BLaER1 (cell line): Measurements from ENCODE around the gene GNG2.

Experiments
- H3K27ac ChIP-seq: shearing (Covaris generic); formaldehyde crosslinking; 2 replicates; pipeline ENCODE4 v1.8.1; 2022
- H3K27me3 ChIP-seq: shearing (Covaris generic); formaldehyde crosslinking; 2 replicates; pipeline ENCODE4 v1.8.1; 2022
- H3K36me3 ChIP-seq: shearing (Covaris generic); formaldehyde crosslinking; 2 replicates; pipeline ENCODE4 v1.8.1; 2022
- H3K4me1 ChIP-seq: shearing (Covaris generic); formaldehyde crosslinking; 2 replicates; pipeline ENCODE4 v1.8.1; 2022
- H3K4me2 ChIP-seq: shearing (Covaris generic); formaldehyde crosslinking; 2 replicates; pipeline ENCODE4 v1.8.1; 2022
- H3K4me3 ChIP-seq: shearing (Covaris generic); formaldehyde crosslinking; 2 replicates; pipeline ENCODE4 v1.8.1; 2022
- H3K9ac ChIP-seq: shearing (Covaris generic); formaldehyde crosslinking; 2 replicates; pipeline ENCODE4 v1.8.1; 2022
- H3K9me3 ChIP-seq: shearing (Covaris generic); formaldehyde crosslinking; 2 replicates; pipeline ENCODE4 v1.8.1; 2022
- H4K20me1 ChIP-seq: shearing (Covaris generic); formaldehyde crosslinking; 2 replicates; pipeline ENCODE4 v1.8.1; 2022
- Cebpa-rat ChIP-seq: shearing (Covaris generic); IDR thresholded peaks from 2 replicates; pipeline ENCODE4 v1.8.1; 2022

The GNG2 gene

GRCh38 chr14:51828017-51828797 is 32.2 kb upstream of the GNG2 start:
- Histone ChIP-seq H3K27me3 (no peaks in the 10 kb centered on the region), H3K36me3 (no peaks in the 10 kb centered on the region), H3K9ac (no peak overlapping the region), H3K4me3 (no peak overlapping the region), H3K9me3 (peaks cover 3% of the 10 kb centered on the region; the same call in 1 of the 2 replicates), H4K20me1 (no peaks in the 10 kb centered on the region), H3K4me1 (peaks cover 30% of the 10 kb centered on the region), H3K27ac (no peak overlapping the region), H3K4me2 (peak overlapping the region; percentile 72)
- TF ChIP-seq Cebpa-rat = no peak

GRCh38 chr14:51834240-51834639 is 26.2 kb upstream of the GNG2 start:
- Histone ChIP-seq H3K4me3 (no peak overlapping the region), H3K27me3 (no peaks in the 10 kb centered on the region), H3K4me1 (peaks cover 3% of the 10 kb centered on the region; the same call in 1 of the 2 replicates), H3K9ac (no peak overlapping the region), H3K4me2 (no peak overlapping the region), H4K20me1 (no peaks in the 10 kb centered on the region), H3K36me3 (no peaks in the 10 kb centered on the region), H3K9me3 (peaks cover 3% of the 10 kb centered on the region; the same call in 1 of the 2 replicates), H3K27ac (no peak overlapping the region)
- no peak for TF ChIP-seq Cebpa-rat

GRCh38 chr14:51836417-51836816 is 24.0 kb upstream of the GNG2 start:
- no peaks in the 10 kb centered on the region for H4K20me1 ChIP-seq
- no peaks in the 10 kb centered on the region for H3K36me3 ChIP-seq
- H3K27me3 ChIP-seq = no peaks in the 10 kb centered on the region
- no peak overlapping the region for H3K4me2 ChIP-seq
- H3K27ac ChIP-seq = no peak overlapping the region
- no peak overlapping the region for H3K4me3 ChIP-seq
- no peak overlapping the region for H3K9ac ChIP-seq
- H3K9me3 ChIP-seq = peaks cover 3% of the 10 kb centered on the region; the same call in 1 of the 2 replicates
- H3K4me1 ChIP-seq = no peaks in the 10 kb centered on the region
- no peak for TF ChIP-seq Cebpa-rat

- Histone ChIP-seq H3K27me3 (no peaks in the 10 kb centered on the region), H3K4me2 (peak overlapping the region; percentile 95), H3K9ac (peak overlapping the region; percentile 1; the same call in 1 of the 2 replicates), H3K27ac (peak overlapping the region; percentile 61), H3K4me1 (peaks cover 74% of the 10 kb centered on the region), H3K4me3 (peak overlapping the region; percentile 47), H3K36me3 (no peaks in the 10 kb centered on the region), H3K9me3 (no peaks in the 10 kb centered on the region), H4K20me1 (no peaks in the 10 kb centered on the region)
- no peak for TF ChIP-seq Cebpa-rat
These were observed 16.1 kb upstream of the GNG2 start for GRCh38 chr14:51844081-51844881.

DNA sequence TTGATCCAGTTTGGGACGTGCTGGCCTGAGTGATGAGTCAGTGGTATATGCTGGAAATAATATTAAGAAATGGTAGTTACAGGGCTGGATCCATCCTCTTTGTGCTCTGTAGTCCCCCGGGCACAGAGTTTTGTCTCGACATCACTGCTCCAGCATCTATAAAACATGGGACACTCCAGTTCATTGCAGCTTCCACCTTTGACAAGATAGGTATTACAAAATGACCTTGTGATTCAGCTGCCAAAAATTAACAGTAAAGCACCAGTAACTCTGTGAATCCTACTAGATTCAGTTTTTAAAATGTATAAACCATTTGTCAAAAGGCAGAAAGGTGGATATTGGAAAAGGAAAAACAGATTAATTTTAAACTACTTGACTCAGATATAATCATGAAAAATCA is 14.6 kb upstream of the GNG2 start:
- Histone ChIP-seq H3K27ac (peak overlapping the region; percentile 81), H3K9me3 (no peaks in the 10 kb centered on the region), H3K4me3 (no peak overlapping the region), H3K36me3 (no peaks in the 10 kb centered on the region), H3K4me1 (peaks cover 76% of the 10 kb centered on the region), H3K27me3 (no peaks in the 10 kb centered on the region), H3K9ac (no peak overlapping the region), H3K4me2 (peak overlapping the region; percentile 95), H4K20me1 (no peaks in the 10 kb centered on the region)
- peak; percentile 41; the same call in 1 of the 2 replicates for TF ChIP-seq Cebpa-rat

DNA sequence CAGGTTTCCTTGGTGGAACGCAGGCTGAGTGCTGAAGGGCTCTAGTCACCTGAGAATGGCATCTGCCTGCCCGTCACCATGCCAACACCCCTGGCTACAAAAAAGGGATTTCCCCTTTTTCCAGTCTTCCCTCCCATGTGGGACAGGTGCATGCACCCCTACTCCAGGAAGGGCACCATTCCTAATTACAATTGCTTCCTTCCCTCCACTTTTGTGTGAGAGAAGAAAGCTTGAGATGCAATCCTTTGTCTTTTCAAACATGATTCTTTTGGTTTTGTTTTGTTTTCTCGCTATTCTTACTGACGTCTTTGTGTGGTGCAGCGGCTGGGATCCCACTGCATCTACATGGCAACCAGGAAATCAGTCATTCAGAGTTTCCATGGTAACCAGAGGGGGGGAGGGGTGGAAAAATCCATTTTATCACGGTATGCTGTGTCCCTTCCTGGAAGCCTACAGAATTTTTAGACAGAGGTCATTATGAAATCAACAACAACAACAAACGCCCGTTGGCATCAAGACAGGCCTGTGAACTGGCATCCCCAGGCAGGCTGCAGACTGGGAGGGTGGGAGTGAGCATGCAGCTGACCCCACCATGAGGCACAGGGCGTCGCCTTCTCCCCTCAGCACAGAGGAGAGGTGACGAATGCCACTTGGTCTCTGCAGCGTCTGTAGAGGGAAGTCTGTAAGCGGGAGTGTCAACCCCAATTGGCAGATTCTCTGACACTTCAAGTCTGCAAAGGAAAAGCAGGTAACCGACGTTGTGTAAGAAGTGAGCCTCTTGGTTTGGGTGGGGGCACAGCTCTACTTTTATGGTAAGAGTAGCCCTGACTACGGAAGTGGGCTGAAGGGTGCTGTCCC is 13.6 kb upstream of the GNG2 start:
- peak overlapping the region; percentile 59 for H3K4me3 ChIP-seq
- H3K27ac ChIP-seq = peak overlapping the region; percentile 81
- 0 out of 2 replicates have a peak, but pooled peaks have one; percentile 16 for TF ChIP-seq Cebpa-rat
- no peaks in the 10 kb centered on the region for H3K27me3 ChIP-seq
- H3K4me2 ChIP-seq = peak overlapping the region; percentile 95
- H4K20me1 ChIP-seq = no peaks in the 10 kb centered on the region
- H3K36me3 ChIP-seq = no peaks in the 10 kb centered on the region
- peaks cover 76% of the 10 kb centered on the region for H3K4me1 ChIP-seq
- no peaks in the 10 kb centered on the region for H3K9me3 ChIP-seq
- peak overlapping the region; percentile 73 for H3K9ac ChIP-seq

GRCh38 chr14:51847489-51847796 is 13.0 kb upstream of the GNG2 start:
- TF ChIP-seq Cebpa-rat = no peak
- Histone ChIP-seq H3K4me2 (peak overlapping the region; percentile 95), H3K36me3 (no peaks in the 10 kb centered on the region), H3K4me1 (peaks cover 70% of the 10 kb centered on the region), H4K20me1 (no peaks in the 10 kb centered on the region), H3K4me3 (peak overlapping the region; percentile 59), H3K27me3 (no peaks in the 10 kb centered on the region), H3K9ac (peak overlapping the region; percentile 73; the same call in 1 of the 2 replicates), H3K9me3 (no peaks in the 10 kb centered on the region), H3K27ac (peak overlapping the region; percentile 81)

DNA sequence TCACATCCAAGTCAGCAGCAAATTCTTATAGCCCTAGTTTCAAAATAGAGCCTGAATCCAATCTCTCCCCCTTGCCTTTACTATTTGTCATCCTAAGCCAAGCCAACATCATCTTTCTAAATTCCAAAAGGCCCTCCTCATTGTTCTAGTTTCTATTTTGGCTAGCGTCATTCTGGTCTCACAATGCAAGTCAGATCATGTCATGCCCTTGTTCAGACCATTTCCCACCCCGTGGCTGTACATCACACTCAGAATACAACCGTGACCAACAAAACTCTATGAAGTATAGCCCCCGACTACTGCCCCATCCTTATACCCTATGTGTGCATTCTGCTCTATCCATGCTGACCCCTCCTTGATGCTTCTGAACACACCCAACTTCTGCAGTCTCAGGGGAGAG is 12.3 kb upstream of the GNG2 start:
- no peaks in the 10 kb centered on the region for H3K36me3 ChIP-seq
- H3K4me2 ChIP-seq = peak overlapping the region; percentile 95
- no peaks in the 10 kb centered on the region for H3K27me3 ChIP-seq
- H4K20me1 ChIP-seq = no peaks in the 10 kb centered on the region
- no peak overlapping the region for H3K9ac ChIP-seq
- peaks cover 64% of the 10 kb centered on the region for H3K4me1 ChIP-seq
- no peaks in the 10 kb centered on the region for H3K9me3 ChIP-seq
- peak overlapping the region; percentile 81 for H3K27ac ChIP-seq
- TF ChIP-seq Cebpa-rat = no peak
- H3K4me3 ChIP-seq = no peak overlapping the region

DNA sequence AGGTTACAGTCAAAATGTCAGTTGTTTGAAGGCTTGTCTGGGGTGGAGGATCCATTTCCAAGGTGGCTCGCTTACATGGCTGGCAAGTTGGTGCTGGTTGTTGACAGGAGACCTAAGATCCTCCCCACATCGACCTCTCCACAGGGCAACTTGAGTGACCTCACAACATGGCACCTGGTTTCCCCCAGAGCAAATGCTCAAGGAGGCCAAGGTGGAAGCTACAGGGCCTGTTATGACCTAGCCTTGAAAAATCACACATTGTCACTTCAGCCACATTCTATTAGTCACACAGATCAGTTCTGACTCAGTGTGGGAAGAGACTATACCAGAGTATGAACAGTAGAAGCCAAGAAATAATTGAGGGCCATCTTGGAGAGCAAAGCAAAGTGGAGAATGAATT is 11.3 kb upstream of the GNG2 start:
- Histone ChIP-seq H3K27me3 (no peaks in the 10 kb centered on the region), H3K4me2 (0 out of 2 replicates have a peak overlapping the region, but pooled peaks have one; percentile 4), H3K9me3 (no peaks in the 10 kb centered on the region), H3K4me3 (no peak overlapping the region), H3K4me1 (peaks cover 54% of the 10 kb centered on the region), H3K27ac (no peak overlapping the region), H3K9ac (no peak overlapping the region), H3K36me3 (no peaks in the 10 kb centered on the region), H4K20me1 (no peaks in the 10 kb centered on the region)
- TF ChIP-seq Cebpa-rat = no peak
